CD4-positive, alpha-beta T cell treated with Interleukin-1 beta for 1 hour (primary cell): ENCODE results near the gene ASS1.

Experiments
- DNase-seq, 2 donors: peaks; one replicate each; pipeline ENCODE4 v3.0.0-alpha.2; 2020 to 2022

Gene ASS1

GRCh38 chr9:130437011-130437789 lies 7.6 kb upstream of the ASS1 start:
- DNase-seq: no peak

DNA sequence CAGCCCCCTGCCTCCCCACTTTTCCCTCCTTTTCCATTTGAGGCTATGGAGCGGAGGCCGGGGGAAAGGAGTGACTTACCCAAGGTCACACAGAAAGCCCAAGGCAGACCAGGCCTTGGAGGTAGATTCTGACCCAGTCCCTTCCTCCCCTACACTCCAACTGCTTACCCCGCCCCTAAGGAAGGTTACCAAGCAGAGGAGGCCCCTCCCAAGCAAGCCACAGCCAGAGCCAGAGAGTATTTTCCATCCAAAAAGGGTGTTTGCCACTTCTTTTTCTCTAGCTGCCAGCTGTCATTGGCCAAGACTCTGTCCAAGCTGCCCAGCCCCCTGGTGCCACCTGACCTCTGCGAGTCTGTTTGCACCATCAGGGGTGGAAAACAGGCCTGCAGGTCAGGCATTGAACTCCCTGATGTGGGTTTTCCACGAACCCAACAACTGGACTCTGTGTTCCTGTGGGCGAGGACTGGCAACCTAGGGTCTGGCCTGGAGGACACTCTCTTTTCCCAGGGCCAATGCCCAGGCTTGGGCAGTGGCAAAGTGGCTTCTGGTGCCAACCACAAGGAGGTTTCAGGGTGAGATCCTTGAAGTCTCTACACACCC lies 6.3 kb upstream of the ASS1 start:
- DNase-seq: no peak

- no peak for DNase-seq
Observed at GRCh38 chr9:130441031-130441430, 3.7 kb upstream of the ASS1 start.

GRCh38 chr9:130442746-130443455 lies 1.9 kb upstream of the ASS1 start:
- DNase-seq: no peak

- DNase-seq: no peak
Observed at GRCh38 chr9:130443456-130443801, 1.3 kb upstream of the ASS1 start.

- DNase-seq: no peak
Observed at GRCh38 chr9:130443840-130444492, 795 bp upstream of the ASS1 start.

GRCh38 chr9:130445268-130445983 lies 665 bp downstream of the ASS1 start:
- DNase-seq: no peak

DNA sequence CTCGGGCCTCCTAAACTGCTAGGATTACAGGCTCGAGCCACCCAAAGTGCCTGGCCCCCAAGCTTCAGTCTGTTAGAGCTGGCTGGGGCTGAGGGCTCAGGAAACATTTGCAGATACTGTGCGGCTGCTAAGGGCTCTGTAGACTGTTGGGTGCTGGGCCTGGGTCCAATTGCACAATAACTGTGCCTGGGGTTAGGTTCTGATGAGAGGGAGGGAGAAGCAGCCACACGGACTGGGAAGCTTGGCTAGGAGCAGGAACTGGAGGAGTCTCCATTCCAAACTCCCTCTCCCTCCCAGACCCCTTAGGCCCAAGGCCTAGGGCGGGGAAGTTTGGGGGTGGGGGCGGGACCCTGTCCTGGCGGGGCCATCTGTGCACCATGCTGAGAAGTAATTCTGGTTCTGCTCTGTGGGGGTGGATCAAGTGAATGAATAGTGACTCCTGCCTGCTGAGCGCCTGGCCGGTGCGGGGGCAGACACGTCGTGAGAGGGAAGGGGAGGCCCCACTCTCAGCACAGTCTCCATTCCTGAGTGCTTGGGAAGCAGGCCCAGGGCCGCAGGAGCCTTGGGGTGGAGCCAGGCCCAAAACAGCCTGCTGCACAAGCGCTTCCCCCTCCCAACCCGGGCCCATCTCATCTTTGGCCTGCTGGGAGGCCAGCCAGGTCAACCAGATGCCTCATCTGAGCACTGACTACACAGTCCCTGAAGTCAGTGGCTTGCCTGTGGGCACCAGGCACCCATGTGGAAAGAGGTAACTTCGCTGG lies 1.5 kb downstream of the ASS1 start:
- no peak for DNase-seq

DNA sequence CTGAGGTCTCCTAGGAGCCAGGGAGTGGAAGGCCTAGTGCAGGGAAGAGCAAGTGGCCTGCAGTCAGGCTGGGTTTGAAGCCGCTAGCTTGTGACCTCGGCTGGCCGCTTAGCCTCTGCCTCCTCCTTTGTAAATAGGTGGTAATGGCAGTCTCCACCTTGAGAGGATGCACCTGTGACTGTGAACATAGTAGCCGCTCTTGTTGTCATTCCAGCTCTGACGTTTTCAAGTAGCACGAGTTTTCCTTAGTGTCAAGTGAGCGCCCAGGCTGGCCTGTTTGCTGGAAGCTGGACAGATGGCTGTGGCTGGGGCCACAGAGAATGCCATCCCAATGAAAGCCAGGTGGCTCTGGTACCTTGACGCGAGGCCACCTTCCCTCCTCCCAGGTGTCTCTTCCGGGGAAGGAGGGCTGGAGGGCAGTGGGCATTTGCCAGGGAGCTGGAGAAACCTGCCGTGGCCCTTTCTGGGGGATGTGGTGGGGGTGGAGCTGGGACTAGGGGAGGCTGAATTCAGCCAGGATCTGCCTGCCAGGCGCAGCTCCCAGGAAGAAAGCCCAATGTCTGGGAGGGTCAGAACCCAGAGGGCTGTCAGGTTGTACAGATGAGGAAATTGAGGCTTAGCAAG lies 2.5 kb downstream of the ASS1 start:
- no peak for DNase-seq

DNA sequence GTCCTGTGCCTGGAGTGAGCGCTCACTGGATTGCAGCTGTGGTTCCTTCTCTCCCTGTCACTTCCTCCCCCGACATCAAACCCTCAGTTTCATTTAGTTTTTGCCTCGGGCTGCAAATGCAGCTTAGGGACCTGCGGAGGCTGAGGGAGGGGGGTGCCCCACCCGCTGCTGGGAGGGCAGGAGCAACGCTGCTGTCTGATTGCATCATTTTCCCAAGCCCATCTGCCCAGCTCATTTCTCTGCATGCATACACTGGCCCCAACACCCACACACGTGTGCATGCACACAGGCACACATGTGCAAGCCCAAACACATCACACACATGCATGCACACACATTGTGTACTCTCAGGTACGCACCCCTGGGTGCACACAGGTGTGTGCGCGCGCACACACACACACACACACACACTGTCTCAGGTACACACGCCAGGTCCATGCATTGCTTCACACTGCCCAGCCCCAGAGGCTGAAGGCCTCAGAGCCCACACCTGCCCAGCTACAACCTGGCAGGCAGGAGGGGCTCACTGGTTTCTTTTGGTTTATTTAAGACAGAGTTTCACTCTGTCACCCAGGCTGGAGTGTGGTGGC lies 3.4 kb downstream of the ASS1 start:
- no peak for DNase-seq

- DNase-seq: no peak
Observed at GRCh38 chr9:130448771-130449603, 4.2 kb downstream of the ASS1 start.

GRCh38 chr9:130450344-130451003 lies 5.7 kb downstream of the ASS1 start:
- DNase-seq: no peak

DNA sequence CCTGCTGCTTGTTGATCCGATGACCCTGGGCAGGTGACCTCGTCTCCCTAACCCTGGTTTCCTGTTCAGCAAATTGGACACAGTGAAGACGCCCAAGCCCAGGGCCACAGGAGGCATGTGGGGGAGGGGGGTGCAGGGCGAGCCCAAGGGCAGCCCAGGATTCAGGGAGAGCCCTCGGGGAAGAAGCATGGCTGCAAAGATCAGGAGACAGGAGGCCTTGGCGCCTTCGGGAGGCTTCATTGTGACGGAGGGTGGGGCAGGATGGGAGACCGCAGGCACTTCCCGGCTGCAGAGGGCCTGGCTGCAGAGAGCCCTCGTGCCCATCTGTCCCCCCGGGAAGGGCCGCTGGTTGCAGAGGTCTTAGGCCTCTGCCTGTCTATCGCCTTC lies 6.2 kb downstream of the ASS1 start:
- no peak for DNase-seq

DNA sequence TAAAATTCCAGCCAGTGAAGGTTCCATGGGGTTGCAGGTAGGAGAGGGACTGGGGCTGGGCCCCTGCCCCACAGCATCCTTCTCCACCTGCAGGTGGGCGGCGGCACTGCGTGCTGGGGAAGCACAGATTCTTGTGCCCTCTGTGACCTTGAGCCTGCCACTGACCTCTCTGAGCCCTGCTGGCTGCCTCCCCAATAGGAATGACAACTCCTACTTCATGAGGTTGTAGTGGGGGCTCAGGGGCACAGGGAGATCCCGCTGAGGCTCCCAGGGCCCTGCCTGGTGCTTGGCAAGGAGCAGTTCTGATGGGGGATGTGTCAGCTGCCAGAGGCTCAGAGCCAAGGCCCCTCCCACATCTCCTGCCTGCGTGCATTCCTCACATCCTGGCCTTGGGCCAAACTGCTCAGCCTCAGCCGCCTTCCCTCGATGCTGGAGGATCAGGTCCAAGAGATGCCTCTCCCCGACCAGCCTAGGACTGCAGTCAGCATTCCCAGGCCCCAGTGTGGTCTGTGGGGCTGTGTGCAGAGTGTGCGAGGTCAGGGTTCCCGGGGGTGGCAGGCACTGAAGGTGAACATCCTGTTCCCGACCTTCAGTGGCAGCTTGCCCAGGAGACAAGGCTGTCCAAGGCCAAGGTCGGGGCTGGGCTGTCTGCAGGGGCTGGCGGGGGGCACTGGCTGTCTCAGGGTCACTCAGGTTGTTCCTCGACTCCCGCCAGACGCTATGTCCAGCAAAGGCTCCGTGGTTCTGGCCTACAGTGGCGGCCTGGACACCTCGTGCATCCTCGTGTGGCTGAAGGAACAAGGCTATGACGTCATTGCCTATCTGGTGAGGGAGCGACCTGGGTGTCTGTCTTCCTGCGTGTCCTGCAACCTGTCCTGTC lies 7.0 kb downstream of the ASS1 start:
- no peak for DNase-seq

DNA sequence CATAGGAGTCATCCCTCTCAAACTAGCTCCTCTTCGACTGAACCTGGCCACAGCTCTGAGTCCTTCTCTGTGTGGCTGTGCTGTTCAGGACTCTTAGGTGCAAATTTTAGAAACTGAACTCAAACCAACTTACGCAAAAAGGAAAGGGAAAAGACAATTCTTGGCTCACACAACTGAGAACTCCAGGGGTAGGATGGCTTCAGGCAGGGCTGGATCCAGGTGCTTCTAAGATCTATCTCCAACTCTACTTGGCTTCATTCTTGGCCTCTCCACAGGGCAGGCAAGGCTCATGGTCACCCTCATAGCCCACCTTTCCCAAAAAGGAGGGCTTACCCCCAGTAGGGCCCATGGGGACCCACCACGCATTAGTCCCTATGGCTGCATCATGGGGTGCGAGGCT lies 8.1 kb downstream of the ASS1 start:
- no peak for DNase-seq

DNA sequence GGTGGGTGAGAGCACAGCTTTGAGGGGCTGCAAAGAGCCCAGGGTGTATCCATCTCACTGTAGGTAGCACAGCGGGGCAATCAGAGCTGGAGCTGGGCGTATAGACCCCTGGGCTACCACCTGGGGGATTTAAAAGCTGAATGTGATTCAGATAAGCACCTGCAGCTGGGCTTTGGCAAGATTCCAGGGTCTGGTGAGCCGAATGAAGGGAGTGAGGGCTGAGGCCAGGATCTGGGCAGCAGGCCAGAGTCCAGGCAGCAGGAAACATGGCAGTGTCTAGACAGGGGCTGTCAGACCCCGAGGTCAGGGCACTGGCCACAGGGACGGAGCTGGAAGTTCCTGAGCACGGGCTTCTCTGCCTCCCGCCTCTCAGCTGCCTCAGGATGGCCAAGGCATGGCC lies 8.7 kb downstream of the ASS1 start:
- no peak for DNase-seq

- DNase-seq: no peak
Observed at GRCh38 chr9:130454096-130454811, 9.5 kb downstream of the ASS1 start.

GRCh38 chr9:130454812-130455325 lies 10.1 kb downstream of the ASS1 start:
- no peak for DNase-seq
